ENCODE data around the gene TMEM69. TPM values are rescaled to one million over a fixed set of nuclear protein-coding genes. Genes with fewer than 3 reads are reported as not detected.
"Not testable (repeated sequence)": the region's sequence is repeated elsewhere in the genome, so short reads cannot be mapped to it uniquely, and the experiment has no call there.

TMEM69 gene
- polyA plus RNA-seq, 1 donor from 2014 or later, result 28.6 TPM

DNA sequence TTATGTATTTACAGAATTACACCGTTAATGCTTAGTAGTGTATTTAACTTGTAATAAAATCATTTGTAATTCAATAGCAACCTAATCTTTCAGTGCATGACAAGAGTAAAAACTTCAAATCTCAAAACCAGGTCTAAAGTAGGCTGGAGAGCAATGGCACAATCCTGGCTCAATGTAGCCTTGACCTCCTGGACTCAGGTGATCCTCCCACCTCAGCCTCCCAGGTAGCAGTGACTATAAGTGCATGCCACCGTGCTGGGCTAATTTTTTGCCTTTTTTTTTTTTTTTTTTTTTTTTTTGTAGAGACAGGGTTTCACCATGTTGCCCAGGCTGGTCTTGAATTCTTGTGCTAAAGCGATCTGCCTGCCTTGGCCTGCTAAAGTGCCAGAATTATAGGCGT lies 51.2 kb downstream of the TMEM69 start:
- no peaks in the 10 kb centered on the region for H3K36me3 ChIP-seq (ENCODE audit: insufficient read depth, low read length)
- no peak overlapping the region for H2AFZ ChIP-seq (ENCODE audit: low read depth, low read length)
- H3K4me2 ChIP-seq (ENCODE audit: low read length), result no peak overlapping the region
- no peak for TF ChIP-seq EP300 (conservative IDR thresholded peaks at IDR 0.05; ENCODE audit: poor library complexity, severe bottlenecking)
- TF ChIP-seq, protein P1, sequence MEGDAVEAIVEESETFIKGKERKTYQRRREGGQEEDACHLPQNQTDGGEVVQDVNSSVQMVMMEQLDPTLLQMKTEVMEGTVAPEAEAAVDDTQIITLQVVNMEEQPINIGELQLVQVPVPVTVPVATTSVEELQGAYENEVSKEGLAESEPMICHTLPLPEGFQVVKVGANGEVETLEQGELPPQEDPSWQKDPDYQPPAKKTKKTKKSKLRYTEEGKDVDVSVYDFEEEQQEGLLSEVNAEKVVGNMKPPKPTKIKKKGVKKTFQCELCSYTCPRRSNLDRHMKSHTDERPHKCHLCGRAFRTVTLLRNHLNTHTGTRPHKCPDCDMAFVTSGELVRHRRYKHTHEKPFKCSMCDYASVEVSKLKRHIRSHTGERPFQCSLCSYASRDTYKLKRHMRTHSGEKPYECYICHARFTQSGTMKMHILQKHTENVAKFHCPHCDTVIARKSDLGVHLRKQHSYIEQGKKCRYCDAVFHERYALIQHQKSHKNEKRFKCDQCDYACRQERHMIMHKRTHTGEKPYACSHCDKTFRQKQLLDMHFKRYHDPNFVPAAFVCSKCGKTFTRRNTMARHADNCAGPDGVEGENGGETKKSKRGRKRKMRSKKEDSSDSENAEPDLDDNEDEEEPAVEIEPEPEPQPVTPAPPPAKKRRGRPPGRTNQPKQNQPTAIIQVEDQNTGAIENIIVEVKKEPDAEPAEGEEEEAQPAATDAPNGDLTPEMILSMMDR (IDR thresholded peaks at IDR 0.05; ENCODE audit: poor library complexity, severe bottlenecking), result no peak
- no peak for TF ChIP-seq EZH2 (IDR thresholded peaks at IDR 0.05; ENCODE audit: borderline replicate concordance, insufficient read depth, low read length, poor library complexity, severe bottlenecking)
- TF ChIP-seq, protein P2, sequence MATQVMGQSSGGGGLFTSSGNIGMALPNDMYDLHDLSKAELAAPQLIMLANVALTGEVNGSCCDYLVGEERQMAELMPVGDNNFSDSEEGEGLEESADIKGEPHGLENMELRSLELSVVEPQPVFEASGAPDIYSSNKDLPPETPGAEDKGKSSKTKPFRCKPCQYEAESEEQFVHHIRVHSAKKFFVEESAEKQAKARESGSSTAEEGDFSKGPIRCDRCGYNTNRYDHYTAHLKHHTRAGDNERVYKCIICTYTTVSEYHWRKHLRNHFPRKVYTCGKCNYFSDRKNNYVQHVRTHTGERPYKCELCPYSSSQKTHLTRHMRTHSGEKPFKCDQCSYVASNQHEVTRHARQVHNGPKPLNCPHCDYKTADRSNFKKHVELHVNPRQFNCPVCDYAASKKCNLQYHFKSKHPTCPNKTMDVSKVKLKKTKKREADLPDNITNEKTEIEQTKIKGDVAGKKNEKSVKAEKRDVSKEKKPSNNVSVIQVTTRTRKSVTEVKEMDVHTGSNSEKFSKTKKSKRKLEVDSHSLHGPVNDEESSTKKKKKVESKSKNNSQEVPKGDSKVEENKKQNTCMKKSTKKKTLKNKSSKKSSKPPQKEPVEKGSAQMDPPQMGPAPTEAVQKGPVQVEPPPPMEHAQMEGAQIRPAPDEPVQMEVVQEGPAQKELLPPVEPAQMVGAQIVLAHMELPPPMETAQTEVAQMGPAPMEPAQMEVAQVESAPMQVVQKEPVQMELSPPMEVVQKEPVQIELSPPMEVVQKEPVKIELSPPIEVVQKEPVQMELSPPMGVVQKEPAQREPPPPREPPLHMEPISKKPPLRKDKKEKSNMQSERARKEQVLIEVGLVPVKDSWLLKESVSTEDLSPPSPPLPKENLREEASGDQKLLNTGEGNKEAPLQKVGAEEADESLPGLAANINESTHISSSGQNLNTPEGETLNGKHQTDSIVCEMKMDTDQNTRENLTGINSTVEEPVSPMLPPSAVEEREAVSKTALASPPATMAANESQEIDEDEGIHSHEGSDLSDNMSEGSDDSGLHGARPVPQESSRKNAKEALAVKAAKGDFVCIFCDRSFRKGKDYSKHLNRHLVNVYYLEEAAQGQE (IDR thresholded peaks at IDR 0.05; ENCODE audit: borderline replicate concordance), result no peak
- no peak for TF ChIP-seq RAD21 (conservative IDR thresholded peaks at IDR 0.05)
- TF ChIP-seq SMC3 (conservative IDR thresholded peaks at IDR 0.05; ENCODE audit: poor library complexity), result no peak
- TF ChIP-seq TAF1 (IDR thresholded peaks at IDR 0.05; ENCODE audit: low read depth), result no peak
- TF ChIP-seq MXI1 (conservative IDR thresholded peaks at IDR 0.05; ENCODE audit: poor library complexity, severe bottlenecking), result no peak
- H3F3A ChIP-seq (ENCODE audit: insufficient read depth, low read length, poor library complexity, severe bottlenecking), result no peaks in the 10 kb centered on the region
- H3K9me2 ChIP-seq (ENCODE audit: insufficient read depth, low read length), result no peaks in the 10 kb centered on the region
- H3K27ac ChIP-seq (ENCODE audit: low read length), result no peak overlapping the region
- H3K27me3 ChIP-seq (ENCODE audit: insufficient read depth, low read depth, low read length), result no peaks in the 10 kb centered on the region
- H3K4me3 ChIP-seq (ENCODE audit: low read length), result no peak overlapping the region
- no peaks in the 10 kb centered on the region for H4K20me1 ChIP-seq (ENCODE audit: insufficient read depth)
- H3K79me2 ChIP-seq (replicated peaks; ENCODE audit: insufficient read depth, low read length), result no peaks in the 10 kb centered on the region
- H3K9ac ChIP-seq (ENCODE audit: low read length), result no peak overlapping the region
- H3K9me3 ChIP-seq (ENCODE audit: low read length), result no peaks in the 10 kb centered on the region

DNA sequence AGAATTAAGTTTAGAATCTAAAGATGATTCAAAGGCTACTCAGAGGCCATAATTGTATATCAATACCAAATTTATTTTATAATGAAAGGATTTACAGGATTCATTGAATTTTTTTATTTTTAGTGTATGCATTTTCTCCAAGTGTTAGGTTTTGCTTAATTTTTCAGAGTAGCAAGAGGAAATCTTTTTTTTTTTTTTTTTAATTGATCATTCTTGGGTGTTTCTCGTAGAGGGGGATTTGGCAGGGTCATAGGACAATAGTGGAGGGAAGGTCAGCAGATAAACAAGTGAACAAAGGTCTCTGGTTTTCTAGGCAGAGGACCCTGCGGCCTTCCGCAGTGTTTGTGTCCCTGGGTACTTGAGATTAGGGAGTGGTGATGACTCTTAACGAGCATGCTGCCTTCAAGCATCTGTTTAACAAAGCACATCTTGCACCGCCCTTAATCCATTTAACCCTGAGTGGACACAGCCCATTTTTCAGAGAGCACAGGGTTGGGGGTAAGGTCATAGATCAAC lies 51.7 kb downstream of the TMEM69 start:
- not testable (repeated sequence) for H2AFZ ChIP-seq (ENCODE audit: low read depth, low read length); H4K20me1 ChIP-seq (ENCODE audit: insufficient read depth); H3K79me2 ChIP-seq (replicated peaks; ENCODE audit: insufficient read depth, low read length); H3F3A ChIP-seq (ENCODE audit: insufficient read depth, low read length, poor library complexity, severe bottlenecking); H3K27me3 ChIP-seq (ENCODE audit: insufficient read depth, low read depth, low read length); H3K36me3 ChIP-seq (ENCODE audit: insufficient read depth, low read length); H3K9me2 ChIP-seq (ENCODE audit: insufficient read depth, low read length); H3K27ac ChIP-seq (ENCODE audit: low read length); H3K4me2 ChIP-seq (ENCODE audit: low read length); H3K9ac ChIP-seq (ENCODE audit: low read length); H3K9me3 ChIP-seq (ENCODE audit: low read length); H3K4me3 ChIP-seq (ENCODE audit: low read length)

Other genes starting within 250 kb of the TMEM69 start
- gene TESK2, start 197.0 kb upstream of the TMEM69 start, polyA plus RNA-seq, result 0.50 and 0.51 TPM in 2 replicates
- 3.5 and 4.9 TPM in 2 replicates for gene CCDC163, start 188.1 kb upstream of the TMEM69 start, polyA plus RNA-seq
- gene MMACHC, start 187.9 kb upstream of the TMEM69 start, polyA plus RNA-seq, result 0.90 and 1.4 TPM in 2 replicates
- 239 and 304 TPM in 2 replicates for gene PRDX1, start 166.3 kb upstream of the TMEM69 start, polyA plus RNA-seq
- 149 and 170 TPM in 2 replicates for gene AKR1A1, start 137.4 kb upstream of the TMEM69 start, polyA plus RNA-seq
- gene NASP, start 104.1 kb upstream of the TMEM69 start, polyA plus RNA-seq, result 177 and 179 TPM in 2 replicates
- gene CCDC17, start 64.1 kb upstream of the TMEM69 start, polyA plus RNA-seq, result 0.34 and 1.1 TPM in 2 replicates
- 54.5 and 55.1 TPM in 2 replicates for gene GPBP1L1, start 1.6 kb upstream of the TMEM69 start, polyA plus RNA-seq
- gene IPP, start 62.5 kb downstream of the TMEM69 start, polyA plus RNA-seq, result 4.1 and 8.3 TPM in 2 replicates
- 22.2 and 30.7 TPM in 2 replicates for gene MAST2, start 115.4 kb downstream of the TMEM69 start, polyA plus RNA-seq

Measured in neural cell (in vitro differentiated cells).